Measurements from ENCODE around the gene SIGLEC1.

Gene SIGLEC1

GRCh38 chr20:3728876-3729275, 16.5 kb upstream of the SIGLEC1 start:
- no peak for DNase-seq (ENCODE audit: low spot score)

DNA sequence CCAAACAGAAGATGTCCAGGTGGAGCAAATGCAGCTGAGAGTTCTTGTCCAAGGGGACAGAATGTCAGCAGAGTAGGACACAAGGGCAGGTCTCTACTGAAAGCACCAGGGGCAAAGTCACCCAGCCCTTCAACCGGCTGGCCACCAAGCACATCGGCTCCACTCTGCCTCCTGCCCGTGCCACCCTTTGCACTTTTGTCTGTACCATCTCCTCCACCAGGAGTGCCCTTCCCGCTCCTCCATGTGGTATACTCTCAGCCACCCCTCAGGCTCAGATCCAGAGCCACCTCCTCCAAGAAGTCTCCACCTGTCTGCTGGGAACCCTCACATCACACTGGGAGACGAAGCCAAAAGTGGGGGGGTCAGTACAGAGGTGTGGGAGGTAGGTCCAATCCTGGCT, 16.0 kb upstream of the SIGLEC1 start:
- no peak for DNase-seq (ENCODE audit: low spot score)

- DNase-seq (ENCODE audit: low spot score) = no peak
These were observed 15.1 kb upstream of the SIGLEC1 start for GRCh38 chr20:3727401-3728021.

DNA sequence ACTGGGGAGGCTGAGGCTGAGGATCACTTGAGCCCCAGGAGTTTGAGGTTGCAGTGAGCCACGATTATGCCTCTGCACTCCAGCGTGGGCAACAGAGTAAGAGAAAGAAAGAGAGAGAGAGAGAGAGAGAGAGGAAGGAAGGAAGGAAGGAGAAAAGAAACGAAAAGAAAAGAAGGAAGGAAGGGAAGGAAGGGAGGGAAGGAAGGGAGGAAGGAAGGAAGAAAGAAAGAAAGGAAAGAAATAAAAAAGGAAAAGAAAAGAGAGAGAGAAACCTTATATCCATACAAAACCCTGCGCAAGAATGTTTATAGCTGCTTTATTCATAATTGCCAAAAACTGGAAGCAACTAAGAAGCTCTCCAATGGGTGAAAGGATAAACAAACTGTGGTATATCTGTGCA, 12.0 kb upstream of the SIGLEC1 start:
- DNase-seq (ENCODE audit: low spot score) = no peak

DNA sequence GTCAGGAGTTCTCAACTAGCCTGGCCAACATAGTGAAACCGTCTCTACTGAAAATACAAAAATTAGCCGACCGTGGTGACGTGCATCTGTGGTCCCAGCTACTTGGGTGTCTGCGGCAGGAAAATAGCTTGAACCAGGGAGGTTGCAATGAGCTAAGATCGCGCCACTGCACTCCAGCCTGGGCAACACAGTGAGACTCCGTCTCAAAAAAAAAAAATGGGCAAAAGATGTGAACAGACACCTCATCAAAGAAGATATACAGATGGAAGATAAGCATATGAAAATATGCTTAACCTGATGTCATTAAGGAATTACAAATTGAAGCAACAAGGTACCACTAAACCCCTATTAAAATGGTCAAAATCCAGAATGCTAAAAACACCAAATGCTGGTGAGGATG, 10.9 kb upstream of the SIGLEC1 start:
- DNase-seq (ENCODE audit: low spot score) = no peak

DNA sequence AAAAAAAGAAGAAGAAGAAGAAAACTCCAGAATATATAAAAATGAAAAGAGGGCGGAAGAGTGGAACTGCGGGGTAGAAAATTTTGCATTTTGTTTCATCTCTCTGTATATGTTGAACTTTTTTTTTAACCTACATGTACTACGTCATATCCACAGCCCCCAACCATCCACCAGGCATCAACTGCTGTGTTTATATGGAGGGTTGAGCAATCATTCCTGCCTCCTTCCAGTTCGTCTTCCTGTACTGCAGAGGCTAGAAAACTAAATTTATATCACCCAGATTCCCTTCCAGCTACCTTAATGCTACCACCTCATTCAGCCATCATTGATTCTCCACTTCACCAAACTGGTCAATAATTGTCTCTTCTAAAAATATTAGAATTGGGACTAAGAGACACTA, 9.5 kb upstream of the SIGLEC1 start:
- no peak for DNase-seq (ENCODE audit: low spot score)

GRCh38 chr20:3720626-3721025, 8.2 kb upstream of the SIGLEC1 start:
- DNase-seq (ENCODE audit: low spot score) = no peak

DNA sequence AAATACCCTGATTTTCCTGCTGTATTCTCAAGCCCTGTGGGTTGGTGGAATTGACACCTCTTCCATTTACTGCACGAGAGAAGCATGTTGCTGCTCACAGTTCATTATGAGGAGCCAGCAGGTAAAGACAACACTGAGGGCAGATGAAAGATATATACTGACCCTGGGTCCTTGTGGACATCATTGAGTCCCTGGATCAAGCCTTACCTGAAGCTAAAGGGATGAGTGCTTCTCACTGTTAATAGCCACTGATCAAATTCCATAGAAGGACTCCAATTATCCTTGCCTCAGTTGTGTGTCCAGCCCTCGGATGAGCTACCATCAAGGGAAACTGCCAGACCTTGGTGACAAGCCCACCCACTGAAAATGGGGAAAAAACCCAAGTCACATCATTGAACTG, 7.7 kb upstream of the SIGLEC1 start:
- DNase-seq (ENCODE audit: low spot score) = no peak

DNA sequence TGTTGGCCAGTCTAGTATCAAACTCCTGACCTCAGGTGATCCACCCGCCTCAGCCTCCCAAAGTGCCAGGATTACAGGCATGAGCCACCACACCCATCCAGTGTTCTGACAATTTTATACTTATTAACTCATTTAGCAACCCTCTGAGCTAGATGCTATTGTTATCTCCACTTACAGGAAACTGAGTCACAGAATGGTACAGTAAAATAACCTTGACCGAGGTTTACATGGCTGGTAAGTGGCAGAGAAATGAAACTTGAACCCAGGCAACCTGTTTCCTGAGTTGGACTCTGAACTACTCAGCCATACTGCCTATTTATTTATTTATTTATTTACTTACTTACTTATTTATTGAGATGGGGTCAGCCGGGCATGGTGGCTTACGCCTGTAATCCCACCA, 6.6 kb upstream of the SIGLEC1 start:
- DNase-seq (ENCODE audit: low spot score) = no peak

DNA sequence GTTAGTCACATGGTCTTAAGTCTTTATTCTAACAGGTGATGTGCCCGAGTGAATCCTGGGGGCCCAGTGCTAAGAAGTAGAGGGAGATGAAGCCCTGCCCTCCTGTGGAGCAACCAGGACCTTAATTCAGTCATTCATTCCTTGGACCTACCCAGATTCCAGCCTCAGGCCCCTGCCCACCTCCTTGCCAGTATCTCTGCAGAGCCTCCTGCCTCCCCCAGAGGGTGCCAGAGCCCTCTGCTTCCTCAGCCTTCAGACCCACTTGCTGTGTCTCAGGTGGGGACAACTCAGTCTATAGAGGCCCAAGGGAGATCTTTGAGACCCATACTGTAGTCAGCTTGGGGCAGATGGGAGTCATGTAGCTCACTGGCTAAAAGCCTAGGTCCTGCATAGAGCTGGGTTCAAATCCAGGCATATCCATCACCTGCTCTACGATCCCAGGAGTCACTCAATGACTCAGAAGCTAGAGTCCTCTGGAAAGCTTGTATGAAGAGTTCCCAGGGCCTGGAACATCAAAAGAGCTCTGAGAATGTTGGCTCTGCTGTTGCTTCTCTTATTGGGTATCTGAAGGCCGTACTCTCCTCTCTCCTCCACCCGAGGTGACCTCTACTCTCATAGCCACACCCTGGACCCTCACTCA, 3.9 kb upstream of the SIGLEC1 start:
- no peak for DNase-seq (ENCODE audit: low spot score)

- DNase-seq (ENCODE audit: low spot score) = no peak
These were observed 1.7 kb upstream of the SIGLEC1 start for GRCh38 chr20:3714092-3714491.

- no peak for DNase-seq (ENCODE audit: low spot score)
These were observed 887 bp downstream of the SIGLEC1 start for GRCh38 chr20:3711484-3711941.

DNA sequence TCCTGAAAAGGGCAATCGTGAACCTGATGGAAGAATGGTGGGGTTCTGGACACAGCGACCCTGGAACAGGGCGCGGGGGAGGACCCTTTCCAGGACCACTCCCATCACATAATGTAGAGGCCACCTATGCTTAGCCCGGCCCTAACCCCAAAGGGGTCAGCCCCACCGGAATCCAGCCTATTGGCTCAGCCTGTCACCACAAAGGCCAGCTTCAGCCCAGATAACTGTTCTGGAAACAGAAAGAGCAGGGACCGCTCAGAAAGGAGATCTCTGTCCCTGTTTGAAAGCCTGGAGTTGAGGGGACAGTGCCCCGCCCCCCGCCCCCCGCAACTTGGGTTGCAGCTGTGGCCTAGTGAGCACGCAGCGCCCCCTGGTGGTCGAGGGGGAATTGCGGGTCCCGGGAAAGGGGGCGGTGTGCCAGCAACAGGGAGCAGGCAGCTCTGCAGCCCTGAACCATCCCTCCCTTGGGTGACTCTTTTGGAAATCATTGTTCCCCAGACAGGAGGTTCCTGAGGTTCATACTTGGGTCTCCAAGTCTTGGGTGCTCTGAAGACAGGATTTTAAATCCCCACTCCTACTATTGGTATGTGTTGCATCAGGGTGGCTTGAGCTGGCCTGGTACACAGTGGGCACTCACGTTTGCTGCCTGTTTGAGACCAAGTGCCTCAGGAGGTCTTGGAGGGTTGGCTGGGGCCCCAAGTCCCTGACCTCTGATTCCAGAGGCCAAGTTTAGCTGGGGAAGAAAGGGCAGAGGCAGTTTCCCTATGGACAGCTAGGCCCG, 1.5 kb downstream of the SIGLEC1 start:
- peak; percentile 74 for DNase-seq (ENCODE audit: low spot score)

- no peak for DNase-seq (ENCODE audit: low spot score)
These were observed 2.4 kb downstream of the SIGLEC1 start for GRCh38 chr20:3710011-3710466.

DNA sequence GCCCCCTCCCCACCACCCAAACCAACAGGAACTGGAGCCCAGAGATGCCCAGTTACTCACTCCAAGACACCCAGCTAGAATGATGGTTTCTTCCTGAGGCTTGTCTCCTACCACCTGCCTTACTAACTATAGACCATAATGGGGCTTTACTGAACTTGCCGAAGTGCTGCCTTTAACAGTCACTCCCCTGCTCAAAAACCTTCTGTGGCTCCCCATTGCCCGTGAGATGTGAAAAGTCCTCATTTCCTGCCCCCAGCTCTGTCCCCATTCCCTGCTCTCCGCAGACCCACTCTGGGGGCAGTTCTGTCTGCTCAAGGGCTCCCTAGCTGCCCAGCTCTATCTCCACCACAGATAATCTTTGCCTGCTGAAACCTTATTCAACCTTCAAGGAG, 4.9 kb downstream of the SIGLEC1 start:
- no peak for DNase-seq (ENCODE audit: low spot score)

DNA sequence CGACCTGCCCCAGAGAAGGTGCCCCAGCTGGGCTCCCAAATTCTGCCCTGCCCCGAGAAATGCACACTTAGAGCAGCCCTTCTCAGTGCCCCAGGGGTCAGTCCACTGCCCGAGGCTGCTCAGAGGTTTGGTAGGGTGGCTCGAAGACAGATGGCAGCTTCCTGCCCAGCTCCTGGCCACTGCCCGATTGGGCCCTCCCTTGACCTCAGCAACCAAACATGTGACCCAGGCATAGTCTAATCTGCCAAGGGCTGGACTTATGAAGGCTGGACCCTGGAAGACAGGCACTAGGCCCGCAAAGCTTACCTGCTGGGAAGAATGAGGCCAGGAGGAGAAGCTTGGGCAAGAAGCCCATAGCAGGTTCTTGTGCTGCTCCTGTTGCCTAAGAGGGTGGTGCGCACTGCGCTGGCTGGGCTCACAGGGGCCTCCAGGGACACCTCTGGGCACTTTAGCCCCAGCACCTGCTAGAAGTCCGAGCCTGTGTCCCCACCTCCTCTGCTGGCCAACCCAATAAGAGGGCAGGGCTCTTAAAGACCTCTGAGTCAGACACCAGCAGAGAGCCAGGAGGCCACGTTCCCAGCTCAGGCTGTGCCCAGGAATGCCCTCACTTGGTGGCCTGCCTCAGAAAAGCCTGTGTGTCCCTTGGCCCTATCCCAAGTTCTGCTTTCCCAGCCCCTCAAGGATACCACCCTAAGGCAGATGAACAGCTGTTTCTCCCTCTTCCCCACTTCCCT, 5.5 kb downstream of the SIGLEC1 start:
- no peak for DNase-seq (ENCODE audit: low spot score)

DNA sequence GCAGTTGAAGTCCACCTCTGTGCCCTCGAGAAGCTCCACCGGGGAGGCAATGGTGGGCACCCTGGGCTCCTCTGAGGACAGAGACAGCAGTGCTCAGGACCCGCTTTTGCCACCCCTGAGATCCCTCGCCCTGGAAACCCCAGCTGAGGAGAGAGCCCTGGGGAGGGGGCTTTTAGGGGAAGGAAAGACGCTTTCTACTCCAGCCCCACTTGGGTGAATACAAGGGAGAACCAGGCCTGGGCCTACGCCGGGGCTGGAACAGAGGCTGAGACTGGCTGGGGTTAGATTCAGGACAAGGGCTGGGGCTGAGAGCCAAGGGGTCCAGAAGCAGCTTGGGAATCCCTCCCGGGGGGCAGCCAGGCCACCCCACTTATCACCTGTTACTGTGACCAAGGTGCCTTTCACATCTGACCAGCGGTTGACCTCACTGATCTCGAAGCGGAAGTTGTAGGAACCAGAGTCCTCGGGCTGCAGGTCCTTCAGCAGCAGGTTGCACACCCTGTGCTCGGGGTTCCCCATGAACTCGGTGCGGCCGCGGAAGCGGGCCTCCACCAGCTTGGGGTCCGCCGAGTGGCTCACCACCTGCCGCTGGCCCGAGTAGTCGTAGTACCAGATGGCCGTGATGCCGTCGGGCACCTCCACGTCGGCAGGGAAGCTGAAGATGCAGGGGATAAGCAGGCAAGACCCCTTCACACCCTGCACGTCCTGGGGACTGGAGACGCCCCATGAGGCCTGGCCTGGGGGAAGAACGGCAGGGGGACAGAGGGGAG, 6.2 kb downstream of the SIGLEC1 start:
- DNase-seq (ENCODE audit: low spot score) = no peak

DNA sequence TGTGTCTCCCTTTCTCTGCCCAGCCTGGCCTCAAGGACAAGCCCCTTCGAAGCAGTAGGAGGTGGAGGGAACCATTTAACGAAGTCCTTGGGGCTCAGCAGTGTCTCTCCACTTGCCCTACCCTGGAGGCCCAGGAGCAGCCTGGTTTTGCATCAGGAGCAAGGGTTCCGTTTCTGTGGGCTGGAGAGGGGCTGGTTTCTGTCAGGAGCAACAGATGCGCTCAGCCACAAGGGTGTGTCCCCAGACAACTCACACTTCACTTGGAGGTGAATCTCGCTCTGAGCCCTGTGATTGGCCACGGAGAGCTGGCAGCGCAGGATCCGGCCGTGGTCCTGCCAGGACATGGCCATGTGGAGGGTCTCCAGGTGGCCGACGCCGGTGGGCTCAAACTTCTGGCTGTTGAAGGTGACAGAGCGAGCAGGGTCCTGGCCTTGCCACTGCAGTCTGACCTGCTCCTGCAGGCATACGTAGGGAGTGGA, 6.9 kb downstream of the SIGLEC1 start:
- no peak for DNase-seq (ENCODE audit: low spot score)

DNA sequence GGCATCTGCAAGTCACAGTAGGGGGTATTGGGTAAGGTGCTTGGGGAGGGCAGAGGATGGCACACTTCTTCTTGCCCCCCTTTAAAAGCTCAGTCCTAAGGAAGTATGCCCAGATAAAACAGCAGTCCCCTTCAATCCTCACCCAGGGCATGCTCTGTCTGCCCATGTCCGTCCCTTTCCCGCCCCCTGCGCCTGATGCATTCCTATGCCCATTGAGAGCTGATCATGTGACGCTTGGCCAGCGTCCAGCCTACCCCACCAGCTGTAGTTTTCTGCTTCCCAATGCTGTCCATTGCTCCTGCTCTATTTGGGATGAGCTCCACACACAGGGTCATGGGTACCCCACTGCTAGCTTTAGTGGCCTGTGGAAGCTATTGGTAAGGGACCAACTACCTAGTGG, 8.3 kb downstream of the SIGLEC1 start:
- DNase-seq (ENCODE audit: low spot score) = no peak

DNA sequence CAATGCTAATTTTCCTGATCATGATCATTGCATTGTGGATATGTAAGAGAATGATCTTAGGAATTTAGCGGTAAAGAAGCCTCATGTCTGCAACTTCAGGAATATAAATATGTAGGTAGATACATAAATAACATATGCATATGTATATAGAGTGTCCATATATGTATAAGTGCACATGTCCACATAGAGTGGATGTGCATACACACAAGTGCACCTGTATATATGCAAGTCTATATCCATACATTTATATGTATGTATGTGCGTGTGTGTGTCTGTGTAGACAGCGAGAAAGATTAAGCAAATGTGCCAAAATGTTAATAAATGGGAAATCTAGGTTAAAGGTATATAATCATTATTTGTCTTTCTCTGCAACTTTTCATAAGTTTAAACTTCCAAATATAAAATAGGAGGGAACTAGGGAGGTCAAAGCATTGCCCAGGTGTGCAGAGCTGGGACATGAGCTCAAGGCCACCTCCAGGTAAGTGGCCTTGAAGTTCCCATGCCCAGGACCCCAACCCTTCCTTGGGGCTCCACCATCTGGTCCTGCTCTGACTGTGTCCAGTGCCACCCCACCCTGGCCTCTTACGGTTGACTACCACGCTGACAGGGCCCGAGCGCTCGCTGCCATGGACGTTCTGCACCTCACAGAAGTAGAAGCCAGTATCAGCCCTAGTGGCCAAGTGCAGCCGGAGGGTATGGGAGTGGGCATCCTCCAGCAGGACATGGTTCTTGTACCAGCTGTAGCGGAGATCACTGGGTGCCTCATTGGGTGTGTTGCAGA, 9.6 kb downstream of the SIGLEC1 start:
- no peak for DNase-seq (ENCODE audit: low spot score)
